ENCODE data around the gene EML1. TPM values are rescaled to one million over a fixed set of nuclear protein-coding genes. Genes with fewer than 3 reads are reported as not detected.

Gene EML1
- total and polyA plus RNA-seq, 2 experiments from 2014 or later = 22.9 to 31.9 TPM

GRCh38 chr14:99745307-99745951 is 47.8 kb upstream of the EML1 start:
- Histone ChIP-seq H2AFZ (no peak overlapping the region), H3K27ac (no peak overlapping the region), H3K4me1 (ENCODE audit: insufficient read depth) (peaks cover 4% of the 10 kb centered on the region), H3K9me2 (replicated peaks; ENCODE audit: insufficient read depth) (no peaks in the 10 kb centered on the region), H3K4me3 (no peak overlapping the region), H3K27me3 (no peaks in the 10 kb centered on the region), H3K9me3 (ENCODE audit: low read depth) (no peaks in the 10 kb centered on the region), H3K4me2 (no peak overlapping the region), H3K79me2 (no peaks in the 10 kb centered on the region), H3K36me3 (replicated peaks; ENCODE audit: insufficient read depth, low read depth) (no peaks in the 10 kb centered on the region), H4K20me1 (ENCODE audit: insufficient read depth, poor library complexity, severe bottlenecking) (no peaks in the 10 kb centered on the region)
- no peak for TF ChIP-seq EZH2 (IDR thresholded peaks at IDR 0.05; ENCODE audit: borderline replicate concordance)
- no peak for TF ChIP-seq CTCF (IDR thresholded peaks at IDR 0.05; ENCODE audit: poor library complexity)
- no peak for TF ChIP-seq EZH2phosphoT487 (IDR thresholded peaks at IDR 0.05; ENCODE audit: low read depth, severe bottlenecking, unreplicated experiment)
- no peak for DNase-seq (ENCODE audit: low spot score)
- WGBS (ENCODE audit: low lambda C conversion rate, missing lambda C conversion rate) = 66% methylated on average over 10 of the region's 10 CpGs

GRCh38 chr14:99747167-99747566 is 46.0 kb upstream of the EML1 start:
- Histone ChIP-seq H3K4me1 (ENCODE audit: insufficient read depth) (peaks cover 8% of the 10 kb centered on the region), H3K9me2 (replicated peaks; ENCODE audit: insufficient read depth) (no peaks in the 10 kb centered on the region), H3K36me3 (replicated peaks; ENCODE audit: insufficient read depth, low read depth) (no peaks in the 10 kb centered on the region), H3K79me2 (no peaks in the 10 kb centered on the region), H3K9me3 (ENCODE audit: low read depth) (no peaks in the 10 kb centered on the region), H3K4me3 (no peak overlapping the region), H3K4me2 (no peak overlapping the region), H3K27ac (no peak overlapping the region), H3K27me3 (no peaks in the 10 kb centered on the region), H4K20me1 (ENCODE audit: insufficient read depth, poor library complexity, severe bottlenecking) (no peaks in the 10 kb centered on the region), H2AFZ (no peak overlapping the region)
- 91% methylated on average over 7 of the region's 7 CpGs for WGBS (ENCODE audit: low lambda C conversion rate, missing lambda C conversion rate)
- TF ChIP-seq EZH2 (IDR thresholded peaks at IDR 0.05; ENCODE audit: borderline replicate concordance) (no peak), CTCF (IDR thresholded peaks at IDR 0.05; ENCODE audit: poor library complexity) (no peak), EZH2phosphoT487 (IDR thresholded peaks at IDR 0.05; ENCODE audit: low read depth, severe bottlenecking, unreplicated experiment) (no peak)
- no peak for DNase-seq (ENCODE audit: low spot score)

DNA sequence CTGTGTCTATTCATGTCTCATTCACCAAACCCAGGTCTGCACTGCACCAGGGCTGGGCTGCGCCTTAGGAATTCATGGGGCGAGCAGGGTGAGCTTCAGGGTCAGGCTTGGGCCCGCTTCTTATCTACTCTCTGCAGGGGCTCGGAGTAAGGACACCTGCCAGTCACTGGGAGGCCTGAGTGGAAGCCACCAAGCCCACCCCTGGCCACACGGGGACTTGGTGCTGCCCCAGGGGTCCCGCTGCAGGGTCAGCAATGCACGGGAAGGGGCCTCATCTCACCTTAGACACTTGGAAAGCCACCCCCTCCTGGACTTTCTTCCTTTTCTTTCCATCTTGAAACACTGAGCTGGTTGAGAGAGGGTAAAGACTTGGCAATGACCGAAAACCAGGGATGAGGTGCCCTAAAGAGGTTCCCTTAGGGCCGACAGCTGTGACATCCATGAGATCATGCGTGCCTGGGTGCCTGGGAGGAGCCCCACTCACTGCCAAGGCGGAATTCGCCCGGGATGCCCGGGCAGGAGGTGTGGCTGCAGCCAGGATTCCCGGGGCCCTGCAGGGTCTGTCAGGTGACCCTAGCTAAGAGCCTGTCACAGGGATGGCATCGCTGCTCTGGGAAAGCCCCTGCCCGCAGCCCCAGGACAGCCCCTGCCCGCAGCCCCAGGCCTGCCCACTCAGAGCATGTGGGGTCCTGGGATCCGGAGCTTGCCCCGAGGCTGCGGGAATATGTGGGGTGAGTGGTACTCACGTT is 45.5 kb upstream of the EML1 start:
- DNase-seq (ENCODE audit: low spot score) = no peak
- WGBS (ENCODE audit: low lambda C conversion rate, missing lambda C conversion rate) = 91% methylated on average over 22 of the region's 22 CpGs
- Histone ChIP-seq H3K79me2 (no peaks in the 10 kb centered on the region), H3K9me2 (replicated peaks; ENCODE audit: insufficient read depth) (no peaks in the 10 kb centered on the region), H3K4me3 (no peak overlapping the region), H3K27me3 (no peaks in the 10 kb centered on the region), H3K4me1 (ENCODE audit: insufficient read depth) (peaks cover 13% of the 10 kb centered on the region), H3K36me3 (replicated peaks; ENCODE audit: insufficient read depth, low read depth) (no peaks in the 10 kb centered on the region), H3K4me2 (no peak overlapping the region), H4K20me1 (ENCODE audit: insufficient read depth, poor library complexity, severe bottlenecking) (no peaks in the 10 kb centered on the region), H3K27ac (no peak overlapping the region), H3K9me3 (ENCODE audit: low read depth) (no peaks in the 10 kb centered on the region), H2AFZ (no peak overlapping the region)
- TF ChIP-seq CTCF (IDR thresholded peaks at IDR 0.05; ENCODE audit: poor library complexity) (no peak), EZH2 (IDR thresholded peaks at IDR 0.05; ENCODE audit: borderline replicate concordance) (no peak), EZH2phosphoT487 (IDR thresholded peaks at IDR 0.05; ENCODE audit: low read depth, severe bottlenecking, unreplicated experiment) (no peak)

Data from hepatocyte (in vitro differentiated cells).